ENCODE results near the gene LHX8. TPM values are rescaled to one million over a fixed set of nuclear protein-coding genes. Genes with fewer than 3 reads are reported as not detected.

The LHX8 gene
- total RNA-seq, 1 donor from 2014 or later: 1.2 TPM

- DNase-seq (ENCODE audit: extremely low spot score, unreplicated experiment): no peak
- no peak for TF ChIP-seq CTCF (conservative IDR thresholded peaks at IDR 0.05)
- H3K27me3 Mint-ChIP-seq: peaks cover 95% of the 10 kb centered on the region
- H3K9me3 Mint-ChIP-seq: peaks cover 5% of the 10 kb centered on the region
- peak overlapping the region; percentile 72 for H3K4me3 Mint-ChIP-seq
- peaks cover 33% of the 10 kb centered on the region for H3K4me1 Mint-ChIP-seq (ENCODE audit: unreplicated experiment)
- H3K27ac Mint-ChIP-seq: no peak overlapping the region
- H3K36me3 Mint-ChIP-seq: no peaks in the 10 kb centered on the region
These were observed 3.2 kb upstream of the LHX8 start for GRCh38 chr1:75130865-75131564.

GRCh38 chr1:75131565-75132241 lies 2.5 kb upstream of the LHX8 start:
- peaks cover 34% of the 10 kb centered on the region for H3K4me1 Mint-ChIP-seq (ENCODE audit: unreplicated experiment)
- DNase-seq (ENCODE audit: extremely low spot score, unreplicated experiment): no peak
- H3K27ac Mint-ChIP-seq: no peak overlapping the region
- TF ChIP-seq CTCF (conservative IDR thresholded peaks at IDR 0.05): no peak
- H3K27me3 Mint-ChIP-seq: peaks cover 99% of the 10 kb centered on the region
- H3K4me3 Mint-ChIP-seq: peak overlapping the region; percentile 73
- H3K9me3 Mint-ChIP-seq: peaks cover 5% of the 10 kb centered on the region
- no peaks in the 10 kb centered on the region for H3K36me3 Mint-ChIP-seq

- Mint-ChIP-seq H3K27ac (peak overlapping the region; percentile 46), H3K4me1 (ENCODE audit: unreplicated experiment) (peaks cover 34% of the 10 kb centered on the region), H3K36me3 (no peaks in the 10 kb centered on the region), H3K4me3 (peak overlapping the region; percentile 73), H3K9me3 (peaks cover 5% of the 10 kb centered on the region), H3K27me3 (peaks cover 97% of the 10 kb centered on the region)
- no peak for TF ChIP-seq CTCF (conservative IDR thresholded peaks at IDR 0.05)
- no peak for DNase-seq (ENCODE audit: extremely low spot score, unreplicated experiment)
These were observed 1.9 kb upstream of the LHX8 start for GRCh38 chr1:75132242-75132811.

GRCh38 chr1:75132812-75133619 lies 1.2 kb upstream of the LHX8 start:
- Mint-ChIP-seq H3K4me3 (peak overlapping the region; percentile 85), H3K9me3 (peaks cover 5% of the 10 kb centered on the region), H3K36me3 (no peaks in the 10 kb centered on the region), H3K27me3 (peaks cover 97% of the 10 kb centered on the region), H3K4me1 (ENCODE audit: unreplicated experiment) (peaks cover 34% of the 10 kb centered on the region), H3K27ac (peak overlapping the region; percentile 46)
- DNase-seq (ENCODE audit: extremely low spot score, unreplicated experiment): no peak
- peak; percentile 50 for TF ChIP-seq CTCF (conservative IDR thresholded peaks at IDR 0.05)

Data from type B pancreatic cell (in vitro differentiated cells).